Hepatocyte (in vitro differentiated cells): ENCODE data around the gene SREBF1.

ENCODE experiments used
- EZH2 ChIP-seq: fragments of 200-600 bp; sonication (generic); IDR thresholded peaks from 2 replicates; pipeline ENCODE4 v1.6.1; 2016; ENCODE audit warnings: antibody characterized with exemption, mild to moderate bottlenecking, borderline replicate concordance
- EZH2phosphoT487 ChIP-seq: fragments of 200-600 bp; sonication (generic); IDR thresholded peaks from one replicate; pipeline ENCODE4 v1.6.1; 2018; ENCODE audit warnings: antibody characterized with exemption, mild to moderate bottlenecking, low read depth, moderate library complexity; ENCODE audit not compliant: unreplicated experiment, severe bottlenecking
- TF ChIP-seq, protein P1 (sequence below): fragments of 200-600 bp; sonication (generic); IDR thresholded peaks from 2 replicates; pipeline ENCODE4 v1.5.1; 2016; ENCODE audit warnings: antibody characterized with exemption, mild to moderate bottlenecking; ENCODE audit not compliant: poor library complexity

DNA sequence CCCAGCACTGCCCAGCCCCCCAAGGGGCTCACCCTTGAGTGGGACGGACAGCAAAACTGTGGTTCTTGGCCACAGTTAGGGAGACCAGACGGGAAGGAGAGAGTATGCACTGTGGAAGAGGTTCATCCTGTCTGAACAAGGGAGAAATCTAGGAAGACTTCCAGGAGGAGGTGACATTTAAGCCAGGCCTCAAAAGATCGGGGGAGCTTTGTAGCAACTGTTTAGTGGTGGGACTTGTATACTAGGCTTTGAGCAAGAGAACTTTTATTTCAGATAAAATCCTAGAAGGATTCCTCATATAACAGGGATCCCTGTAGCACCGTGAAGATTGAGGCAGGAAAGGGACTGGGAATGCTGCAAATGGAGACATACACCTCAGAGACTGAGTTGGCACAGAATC lies 30.8 kb downstream of the SREBF1 start:
- TF ChIP-seq, protein P1, sequence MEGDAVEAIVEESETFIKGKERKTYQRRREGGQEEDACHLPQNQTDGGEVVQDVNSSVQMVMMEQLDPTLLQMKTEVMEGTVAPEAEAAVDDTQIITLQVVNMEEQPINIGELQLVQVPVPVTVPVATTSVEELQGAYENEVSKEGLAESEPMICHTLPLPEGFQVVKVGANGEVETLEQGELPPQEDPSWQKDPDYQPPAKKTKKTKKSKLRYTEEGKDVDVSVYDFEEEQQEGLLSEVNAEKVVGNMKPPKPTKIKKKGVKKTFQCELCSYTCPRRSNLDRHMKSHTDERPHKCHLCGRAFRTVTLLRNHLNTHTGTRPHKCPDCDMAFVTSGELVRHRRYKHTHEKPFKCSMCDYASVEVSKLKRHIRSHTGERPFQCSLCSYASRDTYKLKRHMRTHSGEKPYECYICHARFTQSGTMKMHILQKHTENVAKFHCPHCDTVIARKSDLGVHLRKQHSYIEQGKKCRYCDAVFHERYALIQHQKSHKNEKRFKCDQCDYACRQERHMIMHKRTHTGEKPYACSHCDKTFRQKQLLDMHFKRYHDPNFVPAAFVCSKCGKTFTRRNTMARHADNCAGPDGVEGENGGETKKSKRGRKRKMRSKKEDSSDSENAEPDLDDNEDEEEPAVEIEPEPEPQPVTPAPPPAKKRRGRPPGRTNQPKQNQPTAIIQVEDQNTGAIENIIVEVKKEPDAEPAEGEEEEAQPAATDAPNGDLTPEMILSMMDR, result no peak
- TF ChIP-seq EZH2phosphoT487 (no peak), EZH2 (no peak)
